Kidney (tissue), 14 donors: ENCODE data around the gene CNIH2. TPM values are rescaled to one million over a fixed set of nuclear protein-coding genes. Genes with fewer than 3 reads are reported as not detected.

Source experiments
- DNase-seq, 5 donors: peaks; one replicate each; pipeline ENCODE4 v3.0.0-alpha.2; 2013 to 2020
- FAIRE-seq: peaks from 2 replicates; lab custom pipeline; 2012; peaks lifted over from hg19 to GRCh38; lab: Jason Lieb, UNC
- H3K27ac ChIP-seq, 2 donors: one replicate each; pipeline ENCODE4 v1.7.0; 2013; ENCODE audit warnings: low read depth in 2 of 2, low read length in 2 of 2, inconsistent platforms in 1 of 2
- H3K27me3 ChIP-seq: one replicate; pipeline ENCODE4 v1.7.1; 2013; ENCODE audit warnings: low read length, inconsistent platforms; ENCODE audit not compliant: control insufficient read depth, insufficient read depth
- H3K36me3 ChIP-seq, 3 donors: one replicate each; pipeline versions ENCODE4 v1.7.0 to v1.7.1; 2013; ENCODE audit warnings: low read length in 3 of 3, control low read depth in 1 of 3, inconsistent platforms in 1 of 3; ENCODE audit not compliant: insufficient read depth in 3 of 3, control insufficient read depth in 2 of 3
- H3K4me1 ChIP-seq, 3 donors: one replicate each; pipeline versions ENCODE4 v1.7.0 to v1.7.1; 2013; ENCODE audit warnings: low read length in 3 of 3, inconsistent platforms in 1 of 3, low read depth in 1 of 3; ENCODE audit not compliant: control insufficient read depth in 2 of 3, insufficient read depth in 2 of 3
- H3K4me3 ChIP-seq, 3 donors: one replicate each; pipeline versions ENCODE4 v1.7.0 to v1.8.1; 2013; ENCODE audit warnings: low read length in 3 of 3, control low read depth in 1 of 3, inconsistent platforms in 1 of 3
- H3K9ac ChIP-seq, 3 donors: one replicate each; pipeline versions ENCODE4 v1.7.0 to v1.7.1; 2013; ENCODE audit warnings: low read length in 3 of 3, control low read depth in 1 of 3, inconsistent platforms in 1 of 3
- H3K9me3 ChIP-seq, 3 donors: one replicate each; pipeline versions ENCODE4 v1.7.0 to v1.7.1; 2013; ENCODE audit warnings: low read length in 3 of 3, control low read depth in 1 of 3, inconsistent platforms in 1 of 3; ENCODE audit not compliant: control insufficient read depth in 2 of 3, insufficient read depth in 1 of 3
- intact Hi-C: fragments of 100-400 bp; cut with DNase I; formaldehyde crosslinking; loops from one replicate; pipeline ENCODE4 v1.11.1; 2022
- polyA plus RNA-seq: library from polyadenylated mRNA; stranded (reverse); fragments of 350-450 nt; fragmentation: Illumina TruSeq; extraction: RNeasy Lipid Tissue Mini Kit (QIAGEN cat#74804); gene quantifications from one replicate; pipeline ENCODE4 v1.2.3, GENCODE V29; 2014; ENCODE audit warnings: low read depth, low replicate concordance; ENCODE audit not compliant: insufficient read depth
- total RNA-seq: library from RNA; stranded (reverse); fragmentation: NEBNext Ultra II Directional; extraction: Animal tissue kit (Norgen Biotek cat#: 25700); gene quantifications from one replicate; pipeline ENCODE4 v1.2.1, GENCODE V29; 2021
- TF ChIP-seq, protein P1 (sequence below): IDR thresholded peaks from 3 replicates; pipeline ENCODE4 v1.5.1; 2012; ENCODE audit warnings: mild to moderate bottlenecking, moderate library complexity, borderline replicate concordance; ENCODE audit not compliant: insufficient read depth; ENCODE audit errors: extremely low read depth
- donor health status: control.
- donor health status: control.
- donor health status: control.
- donor health status: control.
- donor health status: control.
- donor health status: DM: yes; HTN: yes; CAD: no.
- donor health status: Normal renal cell carcinoma (clear cell type).

Gene CNIH2
- total and polyA plus RNA-seq, 2 donors from 2014 or later = 0.63 TPM; not detected in 1

DNA sequence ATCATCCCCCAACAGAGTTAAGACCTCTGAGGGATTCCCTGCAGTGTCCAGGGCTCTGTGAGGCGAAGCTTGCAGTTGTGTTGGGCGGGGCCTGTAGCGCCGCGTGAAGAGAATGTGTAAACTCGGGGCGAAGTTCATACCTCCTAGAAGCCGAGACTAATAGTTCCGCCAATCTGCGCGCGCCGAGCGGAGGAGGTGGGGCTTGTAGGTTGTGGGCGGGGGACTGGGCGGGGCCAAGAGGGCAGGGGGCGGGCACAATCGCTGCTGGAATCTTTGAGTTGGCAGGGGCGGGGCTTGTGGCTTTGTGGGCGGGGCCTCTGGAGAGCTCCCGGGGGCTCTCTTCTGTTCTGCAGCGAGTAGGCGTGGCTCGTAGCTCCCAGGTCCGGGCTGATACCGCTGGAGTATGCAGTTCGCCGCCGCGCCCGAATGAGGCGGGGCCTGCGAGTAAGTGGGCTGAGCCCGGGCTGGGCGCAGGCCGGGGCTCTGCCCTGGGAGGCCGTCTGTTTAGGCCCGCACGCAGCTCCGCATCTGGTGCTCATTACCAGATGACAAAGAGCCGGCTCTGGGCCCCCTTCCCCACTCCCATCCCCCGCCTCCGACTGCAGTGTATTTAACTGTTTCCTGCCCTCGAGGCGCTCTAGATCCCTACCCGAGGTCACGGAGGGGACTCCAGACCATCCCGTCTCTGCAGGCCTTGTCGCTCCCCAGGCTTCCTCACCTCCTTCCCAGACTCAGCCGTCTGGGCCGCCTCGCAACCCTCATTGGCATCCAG is 34.8 kb downstream of the CNIH2 start:
- FAIRE-seq (no peak), DNase-seq (peak; percentile 99 to 100 (median 99))
- H3K4me3 ChIP-seq = peak overlapping the region; percentile 59 to 82 (median 71)
- H3K36me3 ChIP-seq = no peaks in the 10 kb centered on the region
- no peaks in the 10 kb centered on the region for H3K9me3 ChIP-seq
- H3K4me1 ChIP-seq = peaks cover 0 to 7% (median 0%) of the 10 kb centered on the region in 3 donors
- H3K9ac ChIP-seq = peak overlapping the region in 2 of 3 donors; percentile 63 to 65
- peak overlapping the region; percentile 85 to 92 for H3K27ac ChIP-seq
- TF ChIP-seq, protein P1, sequence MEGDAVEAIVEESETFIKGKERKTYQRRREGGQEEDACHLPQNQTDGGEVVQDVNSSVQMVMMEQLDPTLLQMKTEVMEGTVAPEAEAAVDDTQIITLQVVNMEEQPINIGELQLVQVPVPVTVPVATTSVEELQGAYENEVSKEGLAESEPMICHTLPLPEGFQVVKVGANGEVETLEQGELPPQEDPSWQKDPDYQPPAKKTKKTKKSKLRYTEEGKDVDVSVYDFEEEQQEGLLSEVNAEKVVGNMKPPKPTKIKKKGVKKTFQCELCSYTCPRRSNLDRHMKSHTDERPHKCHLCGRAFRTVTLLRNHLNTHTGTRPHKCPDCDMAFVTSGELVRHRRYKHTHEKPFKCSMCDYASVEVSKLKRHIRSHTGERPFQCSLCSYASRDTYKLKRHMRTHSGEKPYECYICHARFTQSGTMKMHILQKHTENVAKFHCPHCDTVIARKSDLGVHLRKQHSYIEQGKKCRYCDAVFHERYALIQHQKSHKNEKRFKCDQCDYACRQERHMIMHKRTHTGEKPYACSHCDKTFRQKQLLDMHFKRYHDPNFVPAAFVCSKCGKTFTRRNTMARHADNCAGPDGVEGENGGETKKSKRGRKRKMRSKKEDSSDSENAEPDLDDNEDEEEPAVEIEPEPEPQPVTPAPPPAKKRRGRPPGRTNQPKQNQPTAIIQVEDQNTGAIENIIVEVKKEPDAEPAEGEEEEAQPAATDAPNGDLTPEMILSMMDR = no peak
- intact Hi-C loops = no loop called here
- no peaks in the 10 kb centered on the region for H3K27me3 ChIP-seq

DNA sequence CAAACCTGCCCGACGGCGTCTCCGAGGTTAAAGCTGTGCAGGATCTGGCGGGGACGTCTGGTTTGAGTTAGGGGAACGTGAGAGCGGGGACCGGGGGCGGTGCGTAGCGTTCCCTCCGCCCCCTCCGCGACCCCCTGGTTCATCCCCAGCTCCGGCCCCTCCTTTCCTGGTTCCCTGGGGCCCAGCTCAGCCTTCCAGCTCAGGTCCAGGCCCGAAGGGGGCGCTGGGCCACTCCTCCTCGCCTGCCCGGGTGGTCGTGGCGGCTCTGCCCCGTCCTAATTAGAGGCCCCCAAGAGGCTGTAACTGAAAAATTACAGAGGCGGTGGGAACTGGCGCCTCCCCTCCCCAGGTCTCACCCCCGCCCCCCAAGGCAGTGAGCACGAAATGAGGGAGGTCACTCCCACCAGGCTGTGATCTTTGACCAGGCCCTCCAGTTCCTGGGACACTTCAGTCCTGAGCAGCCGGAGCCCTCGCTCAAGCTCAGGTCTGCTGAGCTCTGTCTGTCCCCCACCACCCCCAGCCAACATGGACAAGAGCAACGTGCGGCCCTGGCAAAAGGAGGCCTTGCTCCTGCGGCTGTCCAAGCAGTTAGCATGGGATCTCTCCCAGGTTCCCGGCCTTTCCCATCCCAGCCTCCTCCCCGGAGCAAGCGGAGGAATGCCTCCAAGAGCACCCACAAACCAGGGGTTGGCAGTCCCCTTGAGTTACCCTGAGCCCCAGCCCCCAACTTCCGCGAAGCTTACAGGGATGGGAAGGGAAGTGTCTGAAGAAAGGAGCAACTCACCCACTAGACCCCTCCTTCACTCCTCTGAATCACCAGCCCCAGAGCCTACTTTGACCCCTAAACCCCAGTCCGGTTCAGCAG is 35.6 kb downstream of the CNIH2 start:
- peak in 4 of 5 donors; percentile 73 to 94 (median 84) for DNase-seq
- no peak for FAIRE-seq
- no peaks in the 10 kb centered on the region for H3K27me3 ChIP-seq
- peak overlapping the region; percentile 28 to 82 (median 63) for H3K4me3 ChIP-seq
- intact Hi-C loops = no loop called here
- H3K27ac ChIP-seq = peak overlapping the region; percentile 57 to 84
- H3K4me1 ChIP-seq = peaks cover 0 to 12% (median 2%) of the 10 kb centered on the region in 3 donors
- no peaks in the 10 kb centered on the region for H3K9me3 ChIP-seq
- H3K9ac ChIP-seq = peak overlapping the region in 2 of 3 donors; percentile 33 to 65
- TF ChIP-seq, protein P1 = no peak
- no peaks in the 10 kb centered on the region for H3K36me3 ChIP-seq

DNA sequence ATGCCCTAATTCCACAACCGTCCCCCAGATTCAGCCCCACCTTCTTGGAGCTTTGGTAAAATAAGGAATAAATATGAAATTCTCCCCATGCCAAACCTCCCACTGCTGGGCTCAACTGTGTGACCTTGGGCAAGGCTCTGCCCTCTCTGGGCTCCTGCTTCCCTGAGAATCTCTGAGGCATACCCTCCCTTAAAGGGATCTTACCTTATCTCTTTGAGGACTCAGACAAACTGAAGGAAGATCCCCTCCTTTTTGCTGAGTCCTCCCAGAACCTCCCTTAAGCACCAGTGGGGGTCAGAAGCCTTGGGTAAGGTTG is 36.2 kb downstream of the CNIH2 start:
- Histone ChIP-seq H3K36me3 (no peaks in the 10 kb centered on the region), H3K4me1 (peaks cover 0 to 16% (median 3%) of the 10 kb centered on the region in 3 donors), H3K9me3 (no peaks in the 10 kb centered on the region), H3K4me3 (peak overlapping the region in 2 of 3 donors; percentile 44 to 63), H3K27ac (peak overlapping the region; percentile 57 to 59), H3K27me3 (no peaks in the 10 kb centered on the region), H3K9ac (peak overlapping the region in 2 of 3 donors; percentile 17 to 33)
- TF ChIP-seq, protein P1 = no peak
- no peak for FAIRE-seq
- no peak for DNase-seq
- intact Hi-C loops = no loop called here
